Right lobe of liver (tissue), 6 donors: ENCODE results near the gene VWA8. TPM values are rescaled to one million over a fixed set of nuclear protein-coding genes. Genes with fewer than 3 reads are reported as not detected.

Experiments used
- ATAC-seq, 4 donors: fragments of 200-7000 bp; cut with Tn5 transposase; one replicate each; pipeline ENCODE4 v1.9.1; 2020; ENCODE audit warnings: mild to moderate bottlenecking in 4 of 4, moderate library complexity in 4 of 4
- DNase-seq, 3 donors: peaks; one replicate each; pipeline ENCODE4 v3.0.0-alpha.2; 2020
- H3K27ac ChIP-seq, 3 donors: fragments of 200-600 bp; one replicate each; pipeline ENCODE4 v1.8.0; 2022
- H3K27me3 ChIP-seq, 2 donors: fragments of 200-600 bp; one replicate each; pipeline ENCODE4 v1.8.0; 2022
- H3K36me3 ChIP-seq, 4 donors: fragments of 200-600 bp; sonication (generic) in 1 of 4; one replicate each; pipeline versions ENCODE4 v1.5.1 to v1.8.0; 2017 to 2022; ENCODE audit warnings: control low read depth in 1 of 4
- H3K4me1 ChIP-seq, 4 donors: fragments of 200-600 bp; sonication (generic) in 1 of 4; one replicate each; pipeline versions ENCODE4 v1.5.1 to v1.8.0; 2017 to 2022; ENCODE audit warnings: control low read depth in 1 of 4
- H3K4me3 ChIP-seq, 3 donors: fragments of 200-600 bp; one replicate each; pipeline ENCODE4 v1.8.0; 2022
- H3K9me3 ChIP-seq, 4 donors: fragments of 200-600 bp; sonication (generic) in 1 of 4; one replicate each; pipeline versions ENCODE4 v1.5.1 to v1.8.0; 2017 to 2022; ENCODE audit warnings: control low read depth in 1 of 4
- POLR2A ChIP-seq: fragments of 450-650 bp; IDR thresholded peaks from one replicate; pipeline ENCODE4 v1.6.1; 2017; ENCODE audit warnings: antibody characterized with exemption, mild to moderate bottlenecking
- WGBS: methylation state at CpG from one replicate; pipeline ENCODE4 v1.1.6; 2018; ENCODE audit warnings: low coverage, low lambda C conversion rate; ENCODE audit not compliant: insufficient coverage; ENCODE audit errors: missing lambda C conversion rate; 5-methylcytosine and 5-hydroxymethylcytosine counted together
- intact Hi-C, 2 donors: fragments of 100-400 bp; cut with DNase I; formaldehyde crosslinking; loops; one replicate each; pipeline versions ENCODE4 v1.11.2 to v1.14.1; 2022
- total RNA-seq, 6 experiments: library from RNA; depleted of rRNA in 2 of 6; stranded (reverse); fragments of >200 nt in 2 of 6; fragmentation: NEBNext Ultra II Directional in 3 of 6; extraction: Animal tissue kit (Norgen Biotek cat#: 25700) in 3 of 6; gene quantifications; one replicate each; pipeline versions ENCODE4 v1.1.0 to v1.2.4, GENCODE V29; 2016 to 2023
- TF ChIP-seq, protein P1 (sequence below), 4 donors: fragments of 200-600 bp in 3 of 4; fragments of 450-650 bp in 1 of 4; IDR thresholded peaks; one replicate each; pipeline versions ENCODE4 v1.5.1 to v1.8.0; 2016 to 2022; ENCODE audit warnings: antibody characterized with exemption in 4 of 4, mild to moderate bottlenecking in 2 of 4
- donor health status: DM: no; HTN: yes; CAD: no.
- donor health status: DM: no; HTN: no; CAD: no.
- donor health status: DM: no; HTN: no; CAD: no.
- donor health status: DM: no; HTN: yes; CAD: no.
- donor health status: DM: no; HTN: yes; CAD: no.

Gene VWA8
- total RNA-seq, 6 experiments from 2014 or later: 19.4 to 33.8 (median 30.8) TPM

DNA sequence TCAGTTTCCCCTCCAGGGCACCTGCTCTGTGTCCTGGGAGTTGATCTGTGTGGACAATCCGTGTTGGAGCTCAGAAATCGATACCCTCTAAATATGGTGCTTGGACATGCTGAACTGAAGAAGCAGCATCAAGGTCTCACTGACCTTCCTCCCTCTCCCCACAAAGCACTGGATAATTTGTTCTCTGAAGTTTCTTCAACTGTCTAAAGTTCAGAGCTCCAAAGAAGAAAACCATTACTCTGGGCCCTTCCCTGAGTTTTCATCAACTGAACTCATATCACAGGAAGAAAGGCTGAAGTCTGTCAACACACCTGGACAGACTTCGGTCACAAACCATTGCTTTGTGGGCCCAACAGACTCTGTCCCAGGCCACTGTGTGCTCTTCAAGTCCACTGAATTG, 371.5 kb downstream of the VWA8 start:
- DNase-seq: no peak
- WGBS: 100% methylated on average over 2 of the region's 3 CpGs
- H3K9me3 ChIP-seq: no peaks in the 10 kb centered on the region
- intact Hi-C loops: no loop called here
- H3K4me3 ChIP-seq: no peak overlapping the region
- no peak overlapping the region for H3K27ac ChIP-seq
- TF ChIP-seq POLR2A: no peak
- TF ChIP-seq, protein P1, sequence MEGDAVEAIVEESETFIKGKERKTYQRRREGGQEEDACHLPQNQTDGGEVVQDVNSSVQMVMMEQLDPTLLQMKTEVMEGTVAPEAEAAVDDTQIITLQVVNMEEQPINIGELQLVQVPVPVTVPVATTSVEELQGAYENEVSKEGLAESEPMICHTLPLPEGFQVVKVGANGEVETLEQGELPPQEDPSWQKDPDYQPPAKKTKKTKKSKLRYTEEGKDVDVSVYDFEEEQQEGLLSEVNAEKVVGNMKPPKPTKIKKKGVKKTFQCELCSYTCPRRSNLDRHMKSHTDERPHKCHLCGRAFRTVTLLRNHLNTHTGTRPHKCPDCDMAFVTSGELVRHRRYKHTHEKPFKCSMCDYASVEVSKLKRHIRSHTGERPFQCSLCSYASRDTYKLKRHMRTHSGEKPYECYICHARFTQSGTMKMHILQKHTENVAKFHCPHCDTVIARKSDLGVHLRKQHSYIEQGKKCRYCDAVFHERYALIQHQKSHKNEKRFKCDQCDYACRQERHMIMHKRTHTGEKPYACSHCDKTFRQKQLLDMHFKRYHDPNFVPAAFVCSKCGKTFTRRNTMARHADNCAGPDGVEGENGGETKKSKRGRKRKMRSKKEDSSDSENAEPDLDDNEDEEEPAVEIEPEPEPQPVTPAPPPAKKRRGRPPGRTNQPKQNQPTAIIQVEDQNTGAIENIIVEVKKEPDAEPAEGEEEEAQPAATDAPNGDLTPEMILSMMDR (IDR thresholded peaks at IDR 0.05): no peak
- H3K4me1 ChIP-seq: no peaks in the 10 kb centered on the region
- no peaks in the 10 kb centered on the region for H3K27me3 ChIP-seq
- peaks cover 0 to 8% (median 0%) of the 10 kb centered on the region in 4 donors for H3K36me3 ChIP-seq
- no peak for ATAC-seq

DNA sequence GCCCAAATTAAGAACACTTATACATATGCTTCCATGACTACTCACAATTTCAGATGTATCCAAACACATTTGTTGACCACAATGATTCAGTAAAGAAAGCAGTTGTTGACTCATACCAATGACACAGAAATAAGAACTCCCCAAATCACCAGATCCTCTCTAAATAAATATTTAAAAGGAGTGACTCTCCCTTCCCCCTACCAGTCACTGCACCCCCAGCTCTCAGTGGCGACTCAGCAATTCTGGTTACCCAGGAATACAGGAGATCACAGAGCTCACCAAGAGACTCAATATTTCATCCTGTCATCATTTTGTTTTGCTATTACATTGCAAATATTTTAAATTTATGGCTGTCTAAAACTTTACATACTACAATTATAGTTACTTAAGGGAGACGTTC, 372.0 kb downstream of the VWA8 start:
- WGBS: 88% methylated on average over 2 of the region's 2 CpGs
- Histone ChIP-seq H3K36me3 (peaks cover 0 to 8% (median 0%) of the 10 kb centered on the region in 4 donors), H3K9me3 (no peaks in the 10 kb centered on the region), H3K27ac (no peak overlapping the region), H3K4me3 (no peak overlapping the region), H3K27me3 (no peaks in the 10 kb centered on the region), H3K4me1 (no peaks in the 10 kb centered on the region)
- TF ChIP-seq, protein P1 (IDR thresholded peaks at IDR 0.05): no peak
- no peak for TF ChIP-seq POLR2A
- ATAC-seq (peak in 2 of 4 donors; percentile 67 to 69), DNase-seq (no peak)
- intact Hi-C loops: no loop called here

DNA sequence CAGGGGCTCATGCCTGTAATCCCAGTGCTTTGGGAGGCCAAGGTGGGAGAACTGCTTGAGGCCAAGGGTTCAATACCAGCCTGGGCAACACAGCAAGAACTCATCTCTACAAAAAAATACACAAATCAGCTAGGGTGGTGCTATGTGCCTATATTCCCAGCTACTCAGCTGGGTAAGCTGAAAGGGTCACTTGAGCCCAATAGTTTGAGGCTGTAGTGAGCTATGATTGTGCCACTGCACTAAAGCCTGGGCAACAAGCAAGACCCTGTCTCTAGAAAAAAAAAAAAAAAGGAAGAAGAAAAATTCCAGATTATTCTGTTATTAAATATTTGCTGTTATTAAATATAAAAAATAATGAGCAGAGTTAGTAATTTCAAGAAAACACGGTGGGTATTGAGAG, 372.5 kb downstream of the VWA8 start:
- H3K27ac ChIP-seq: no peak overlapping the region
- H3K27me3 ChIP-seq: no peaks in the 10 kb centered on the region
- no peaks in the 10 kb centered on the region for H3K4me1 ChIP-seq
- intact Hi-C loops: no loop called here
- peaks cover 0 to 8% (median 0%) of the 10 kb centered on the region in 4 donors for H3K36me3 ChIP-seq
- ATAC-seq: no peak
- WGBS: 100% methylated on average over 1 of the region's 1 CpG
- H3K9me3 ChIP-seq: no peaks in the 10 kb centered on the region
- no peak overlapping the region for H3K4me3 ChIP-seq
- DNase-seq: no peak
- TF ChIP-seq, protein P1 (IDR thresholded peaks at IDR 0.05): no peak
- TF ChIP-seq POLR2A: no peak

DNA sequence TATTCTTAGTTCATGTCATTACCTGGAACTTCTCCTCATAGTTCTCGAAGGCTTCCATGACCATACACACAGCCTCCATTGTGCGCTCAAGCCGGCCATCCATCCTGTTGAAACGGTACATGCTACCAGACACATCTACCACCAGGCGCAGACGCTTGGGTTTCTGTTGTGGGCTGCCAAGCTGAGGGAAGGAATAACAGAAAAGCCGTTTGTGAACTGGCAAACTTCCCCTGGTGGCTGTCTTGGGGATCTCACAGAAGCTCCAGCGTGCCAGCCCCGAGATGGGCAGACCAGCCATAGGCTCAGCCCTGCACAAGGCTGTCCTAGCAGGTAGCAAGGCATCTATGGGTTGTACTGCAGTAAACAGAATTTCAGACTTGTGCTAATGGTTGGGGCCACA, 373.4 kb downstream of the VWA8 start:
- ATAC-seq (no peak), DNase-seq (no peak)
- H3K27me3 ChIP-seq: no peaks in the 10 kb centered on the region
- no peak overlapping the region for H3K27ac ChIP-seq
- WGBS: 91% methylated on average over 6 of the region's 9 CpGs
- no peaks in the 10 kb centered on the region for H3K9me3 ChIP-seq
- TF ChIP-seq, protein P1 (IDR thresholded peaks at IDR 0.05): no peak
- no peak for TF ChIP-seq POLR2A
- intact Hi-C loops: no loop called here
- H3K4me1 ChIP-seq: no peaks in the 10 kb centered on the region
- H3K4me3 ChIP-seq: no peak overlapping the region
- peaks cover 0 to 8% (median 3%) of the 10 kb centered on the region in 4 donors for H3K36me3 ChIP-seq

DNA sequence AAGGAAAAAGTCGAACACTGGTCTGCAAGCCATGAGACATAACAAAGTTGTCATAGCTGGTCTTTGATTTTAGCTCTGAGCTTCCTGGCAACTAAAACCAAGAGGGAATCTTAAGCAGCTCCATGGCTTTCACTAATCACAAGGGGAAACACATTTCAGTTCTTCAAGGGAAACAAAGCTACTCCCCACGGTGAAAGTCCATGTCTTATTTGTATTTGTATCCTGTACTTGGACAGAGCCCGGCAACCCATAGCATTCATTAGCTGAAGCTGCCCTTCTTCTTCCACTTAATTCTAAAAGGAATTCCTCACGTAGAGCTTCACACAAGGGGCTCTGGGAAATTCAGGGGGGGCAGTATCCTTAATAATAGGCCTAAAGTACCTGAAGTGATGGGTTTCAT, 374.7 kb downstream of the VWA8 start:
- Histone ChIP-seq H3K4me1 (no peaks in the 10 kb centered on the region), H3K9me3 (no peaks in the 10 kb centered on the region), H3K27me3 (no peaks in the 10 kb centered on the region), H3K4me3 (no peak overlapping the region), H3K36me3 (peaks cover 0 to 8% (median 3%) of the 10 kb centered on the region in 4 donors), H3K27ac (no peak overlapping the region)
- 78% methylated on average over 4 of the region's 4 CpGs for WGBS
- ATAC-seq: no peak
- intact Hi-C loops: no loop called here
- no peak for DNase-seq
- TF ChIP-seq POLR2A: no peak
- TF ChIP-seq, protein P1 (IDR thresholded peaks at IDR 0.05): no peak
